NCI-H146 treated with DMSO at 0.1 percent for 48 hours (cell line): ENCODE measurements around the gene CATSPERD.

Experiments used
- DNase-seq: peaks from one replicate; lab custom pipeline; 2025; ENCODE audit not compliant: unreplicated experiment; lab: John Stamatoyannopoulos, UW

CATSPERD gene

GRCh38 chr19:5719961-5720790 is at the start of gene CATSPERD, which contains the start of gene LONP1:
TSS of gene CATSPERD (plus strand) at chr19:5720637. CDS start at chr19:5720738, 101 bp downstream.
TSS of gene LONP1 (minus strand) at chr19:5720146. CDS start at chr19:5720132, 14 bp downstream.
- peak; percentile 85 for DNase-seq

- DNase-seq, result no peak
Observed at GRCh38 chr19:5671600-5671999, 48.8 kb upstream of the CATSPERD start.

DNA sequence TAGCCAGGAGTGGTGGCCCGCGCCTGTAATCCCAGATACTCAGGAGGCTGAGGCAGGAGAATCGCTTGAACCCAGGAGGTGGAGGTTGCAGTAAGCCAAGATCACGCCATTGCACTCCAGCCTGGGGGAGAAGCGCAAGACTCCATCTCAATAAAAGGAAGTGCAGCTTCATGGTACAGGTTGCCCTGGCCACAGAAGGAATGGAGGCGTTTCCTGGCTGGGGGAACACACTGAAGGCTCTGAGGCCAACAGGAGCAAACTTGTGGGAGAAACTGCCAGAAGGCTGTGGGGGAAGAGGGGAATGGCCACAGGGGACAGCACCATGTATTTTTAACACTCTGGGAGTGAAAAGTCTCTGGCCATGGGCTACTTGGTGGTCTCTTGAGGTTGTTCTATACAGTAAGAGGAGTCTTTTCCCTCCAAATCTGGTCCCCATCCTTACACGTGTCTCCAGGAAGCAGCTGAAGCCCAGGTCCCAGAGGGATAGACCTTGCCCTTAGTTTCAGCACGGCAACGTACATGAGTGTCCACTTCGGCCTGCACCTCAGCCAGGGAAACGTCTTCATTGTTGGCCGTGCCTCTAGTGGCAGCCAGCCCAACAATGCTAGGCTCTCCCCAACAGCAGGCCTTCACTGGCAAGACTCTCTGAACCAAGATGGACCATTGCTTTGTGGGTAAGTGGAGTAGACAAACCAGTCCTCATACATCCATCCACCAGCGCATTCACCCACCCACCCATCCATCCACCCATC is 47.6 kb upstream of the CATSPERD start:
- DNase-seq, result no peak

- DNase-seq, result no peak
Observed at GRCh38 chr19:5673752-5674151, 46.7 kb upstream of the CATSPERD start.

DNA sequence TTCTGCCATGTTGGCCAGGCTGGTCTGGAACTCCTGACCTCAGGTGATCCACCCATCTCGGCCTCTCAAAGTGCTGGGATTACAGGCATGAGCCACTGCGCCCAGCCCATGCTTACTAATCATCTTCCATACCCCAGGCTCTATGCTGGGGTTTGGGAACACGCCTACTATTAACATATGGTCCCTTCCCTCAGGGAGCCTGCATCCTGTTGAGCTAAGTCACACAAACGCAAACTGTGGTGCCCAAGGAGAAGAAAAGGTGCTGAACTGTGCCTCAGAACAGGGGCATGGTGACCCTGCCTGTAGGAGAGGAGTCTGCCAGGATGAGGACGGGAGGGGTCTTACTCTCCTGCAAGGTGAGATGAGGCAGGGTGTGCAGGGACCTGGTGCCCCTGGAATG is 45.7 kb upstream of the CATSPERD start:
- DNase-seq, result no peak

DNA sequence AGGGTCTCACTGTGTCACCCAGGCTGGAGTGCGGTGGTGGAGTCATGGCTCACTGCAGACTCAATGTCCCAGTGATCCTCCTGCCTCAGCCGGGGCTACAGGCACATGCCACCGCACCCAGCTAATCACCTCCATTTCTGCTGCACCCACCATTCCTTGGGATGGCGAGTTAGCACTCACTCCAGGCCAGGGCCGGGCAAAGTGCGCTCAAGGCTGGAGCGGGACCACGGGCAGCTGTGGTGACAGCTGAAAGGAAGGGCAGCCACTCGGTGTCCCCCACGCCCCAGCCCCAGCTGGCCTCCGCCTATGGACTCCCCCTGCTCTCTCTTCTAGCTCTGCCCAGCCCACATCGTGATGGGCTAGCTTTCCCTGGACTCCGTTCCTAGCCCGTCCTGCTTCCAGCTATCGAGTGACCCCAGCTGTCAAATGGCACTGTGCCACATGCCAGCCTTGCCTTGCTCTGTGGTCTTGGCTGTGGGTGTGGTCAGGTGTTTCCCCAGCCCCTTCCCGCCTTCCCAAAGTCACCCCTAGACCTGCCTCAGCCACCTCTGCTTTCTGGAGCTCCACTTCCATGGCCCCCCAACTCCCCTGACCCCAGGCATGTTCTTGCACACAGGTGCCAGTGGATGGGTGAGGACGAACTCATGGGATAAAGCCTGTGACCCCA is 44.2 kb upstream of the CATSPERD start:
- no peak for DNase-seq

DNA sequence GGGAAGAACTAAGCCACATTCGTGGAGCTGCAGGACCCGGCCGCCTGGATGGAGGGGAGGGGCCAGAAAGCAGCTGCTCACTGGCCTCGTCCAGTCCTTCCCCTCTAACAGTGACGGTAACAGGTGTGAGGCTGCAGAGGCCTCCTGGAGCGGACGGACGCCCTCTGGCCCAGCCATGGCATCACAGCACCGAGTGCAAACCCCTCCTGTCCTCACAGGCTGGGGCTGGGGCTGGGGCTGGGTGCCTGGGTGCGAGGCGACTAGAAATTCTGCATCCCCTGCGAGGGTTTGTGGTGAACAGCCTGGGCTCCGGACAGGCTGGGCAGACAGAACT is 43.7 kb upstream of the CATSPERD start:
- no peak for DNase-seq

- no peak for DNase-seq
Observed at GRCh38 chr19:5677136-5677535, 43.3 kb upstream of the CATSPERD start.

DNA sequence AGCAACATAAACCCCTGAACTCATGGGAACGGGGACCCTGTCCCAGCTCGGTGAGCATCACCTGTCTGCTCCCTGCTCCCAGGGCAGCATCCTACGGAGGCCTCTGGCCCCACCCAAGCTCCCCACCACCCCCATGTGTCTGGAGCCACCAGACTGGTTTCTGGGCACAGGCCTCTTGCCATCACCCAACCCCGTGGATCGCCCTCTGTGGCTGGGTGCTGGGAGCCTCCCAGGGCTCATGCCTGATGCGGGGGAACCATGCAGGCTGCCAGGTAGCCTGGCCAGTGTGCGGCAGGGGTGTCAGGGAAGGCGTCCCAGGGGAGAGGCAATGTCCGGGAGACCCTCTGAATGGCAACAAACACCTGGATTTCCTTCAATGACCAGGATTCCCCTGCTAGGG is 42.9 kb upstream of the CATSPERD start:
- DNase-seq, result no peak

DNA sequence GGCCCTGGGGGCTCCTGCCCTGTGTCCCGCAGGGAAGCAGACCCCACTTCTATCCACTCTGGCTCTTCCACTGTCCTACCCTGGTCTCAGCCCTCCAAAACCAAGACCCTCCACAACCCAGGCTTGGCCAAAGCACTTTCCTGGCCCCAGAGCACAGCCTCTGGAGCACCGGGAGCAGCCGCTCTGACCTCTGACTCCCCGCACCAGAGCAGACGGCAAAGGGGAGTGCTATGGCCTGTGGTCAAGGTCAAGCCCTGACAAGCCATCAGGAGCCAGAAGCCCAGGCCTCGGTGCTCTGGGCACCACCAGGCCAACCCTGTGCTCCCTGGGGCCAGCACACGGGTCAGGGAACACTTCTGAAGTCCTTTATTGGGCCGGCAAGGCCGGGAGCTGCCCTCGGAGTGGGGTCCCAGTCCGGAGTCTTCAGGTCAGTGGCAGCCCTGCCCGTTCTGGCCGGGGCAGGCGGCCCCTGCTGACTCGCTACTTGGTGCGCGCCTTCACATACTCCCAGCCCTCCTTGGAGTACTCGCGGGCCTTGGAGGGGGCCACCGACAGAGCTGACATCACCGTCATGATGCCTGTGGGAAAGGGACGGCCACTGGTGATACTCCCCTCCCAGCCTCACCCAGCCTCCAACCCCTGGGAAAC is 42.2 kb upstream of the CATSPERD start:
- DNase-seq, result no peak

GRCh38 chr19:5679289-5680083 is 41.0 kb upstream of the CATSPERD start:
- no peak for DNase-seq

DNA sequence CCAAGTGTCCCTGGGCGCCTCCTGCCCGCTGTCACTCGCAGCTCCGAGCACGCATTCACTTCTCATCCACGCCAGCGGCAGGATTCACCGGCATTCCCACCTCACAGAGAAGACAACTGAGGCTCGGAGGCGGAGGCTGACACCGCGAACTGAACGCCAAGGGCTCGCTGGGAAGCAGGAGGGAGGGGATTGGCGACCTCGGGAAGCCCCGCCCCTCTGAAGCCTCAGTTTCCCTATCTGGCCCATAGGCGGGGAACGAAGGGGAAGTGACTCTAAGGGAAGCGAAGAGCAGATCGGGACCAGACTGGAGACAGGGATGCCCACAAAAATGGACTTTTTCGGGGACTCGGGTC is 40.4 kb upstream of the CATSPERD start:
- no peak for DNase-seq

DNA sequence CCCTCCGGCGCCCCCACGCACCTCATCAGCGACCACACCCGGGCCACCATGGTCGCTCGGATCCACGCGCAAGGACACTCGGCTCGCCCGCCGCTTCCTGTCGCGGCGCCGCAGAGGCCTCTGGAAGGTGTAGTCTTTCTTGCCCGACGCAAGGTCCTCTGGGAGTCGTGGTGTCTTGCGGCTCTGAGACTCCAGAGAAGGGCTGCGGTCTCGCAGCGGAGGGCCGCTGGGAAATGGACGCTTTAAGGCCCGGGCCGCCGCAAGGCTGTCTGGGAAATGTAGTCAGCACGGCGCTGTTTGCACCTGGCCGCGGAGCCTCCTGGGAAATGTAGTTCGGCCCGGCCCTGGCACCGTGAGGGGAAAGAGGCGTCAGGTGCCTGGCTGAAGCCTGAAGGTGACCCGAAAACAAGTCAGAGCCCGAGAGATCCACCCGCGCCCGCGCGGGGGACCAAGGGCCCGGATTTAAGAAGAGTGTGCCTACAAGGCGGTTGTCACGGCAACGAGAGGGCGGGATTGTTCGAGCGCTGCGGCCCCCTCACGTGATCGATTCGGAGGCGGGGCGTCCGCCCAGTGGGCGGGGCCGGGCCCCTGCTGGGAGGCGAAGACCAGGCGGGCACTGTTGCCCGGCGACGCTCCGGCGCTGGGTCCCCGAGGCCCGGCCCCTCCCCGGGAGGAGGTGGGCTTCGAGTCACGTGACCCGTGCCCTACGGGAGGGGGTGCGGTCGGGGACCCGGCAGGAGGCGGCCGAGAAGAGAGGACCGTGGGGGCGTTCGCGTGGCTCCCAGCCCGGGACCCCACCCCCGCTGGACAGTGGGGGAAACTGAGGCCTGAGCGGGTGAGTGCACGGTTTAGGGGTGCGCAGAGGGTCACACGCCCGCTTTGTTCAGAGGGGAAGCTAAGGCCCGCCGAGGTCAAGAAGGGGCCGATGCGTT is 39.7 kb upstream of the CATSPERD start, which contains the start of the genes HSD11B1L and MICOS13:
Gene HSD11B1L, plus strand, starts transcription at position 591 of the 932 bp plus-strand sequence. CDS start 3,806 bp downstream, outside the sequence.
Gene MICOS13, minus strand, starts transcription at position 80 of the 932 bp plus-strand sequence. Its CDS starts 30 bp downstream, at position 50.
- DNase-seq, result peak; percentile 87

- DNase-seq, result no peak
Observed at GRCh38 chr19:5681391-5682106, 38.9 kb upstream of the CATSPERD start.

GRCh38 chr19:5682107-5682482 is 38.3 kb upstream of the CATSPERD start:
- DNase-seq, result no peak

GRCh38 chr19:5683177-5683886 is 37.1 kb upstream of the CATSPERD start:
- DNase-seq, result no peak

DNA sequence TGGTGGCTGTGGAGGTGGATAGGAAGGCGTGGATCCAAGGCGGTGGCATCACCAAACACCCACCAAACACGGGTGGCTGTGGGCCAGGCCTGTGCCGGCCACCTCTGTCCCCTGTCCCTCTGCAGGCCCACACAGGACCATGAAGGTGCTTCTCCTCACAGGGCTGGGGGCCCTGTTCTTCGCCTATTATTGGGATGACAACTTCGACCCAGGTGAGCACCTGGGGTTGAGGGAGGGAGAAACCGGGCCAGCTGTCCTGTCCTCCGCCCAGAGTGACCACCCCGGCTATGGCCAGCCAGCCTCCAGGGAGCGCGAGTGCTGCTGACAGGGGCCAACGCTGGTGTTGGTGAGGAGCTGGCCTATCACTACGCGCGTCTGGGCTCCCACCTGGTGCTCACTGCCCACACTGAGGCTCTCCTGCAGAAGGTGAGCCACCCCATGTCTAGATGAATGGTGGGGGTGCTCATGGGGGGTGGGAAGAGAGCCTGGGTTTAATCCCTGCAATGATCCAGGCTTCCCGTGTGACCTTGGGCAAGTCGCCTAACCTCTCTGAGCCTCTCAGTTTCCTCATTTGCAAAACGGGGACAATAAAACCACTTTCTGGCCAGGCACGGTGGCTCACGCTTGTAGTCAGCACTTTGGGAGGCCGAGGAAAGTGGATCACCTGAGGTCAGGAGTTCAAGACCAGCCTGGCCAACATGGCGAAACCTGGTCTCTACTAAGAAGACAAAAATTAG is 35.6 kb upstream of the CATSPERD start:
- DNase-seq, result no peak
